Right ventricle myocardium inferior (tissue), 1 donor: ENCODE measurements around the gene RBM23. TPM values are rescaled to one million over a fixed set of nuclear protein-coding genes. Genes with fewer than 3 reads are reported as not detected.
"Not testable (repeated sequence)": the region's sequence is repeated elsewhere in the genome, so short reads cannot be mapped to it uniquely, and the experiment has no call there.

Experiments used
- ATAC-seq: fragments of 200-7000 bp; cut with Tn5 transposase; one replicate; pipeline ENCODE4 v1.9.1; 2020; ENCODE audit warnings: mild to moderate bottlenecking, moderate library complexity
- DNase-seq: peaks from one replicate; pipeline ENCODE4 v3.0.0; 2021; ENCODE audit errors: missing footprints
- intact Hi-C: fragments of 100-400 bp; cut with DNase I; formaldehyde crosslinking; loops from one replicate; pipeline ENCODE4 v1.11.0; 2022
- total RNA-seq: library from RNA; stranded (reverse); fragmentation: NEBNext Ultra II Directional; extraction: Animal tissue kit (Norgen Biotek cat#: 25700); gene quantifications from one replicate; pipeline ENCODE4 v1.2.1, GENCODE V29; 2021
- donor health status: DM: no; HTN: yes; CAD: no; lungs with severe emphysema.

The RBM23 gene
- total RNA-seq, 1 donor from 2014 or later, result 40.3 TPM

DNA sequence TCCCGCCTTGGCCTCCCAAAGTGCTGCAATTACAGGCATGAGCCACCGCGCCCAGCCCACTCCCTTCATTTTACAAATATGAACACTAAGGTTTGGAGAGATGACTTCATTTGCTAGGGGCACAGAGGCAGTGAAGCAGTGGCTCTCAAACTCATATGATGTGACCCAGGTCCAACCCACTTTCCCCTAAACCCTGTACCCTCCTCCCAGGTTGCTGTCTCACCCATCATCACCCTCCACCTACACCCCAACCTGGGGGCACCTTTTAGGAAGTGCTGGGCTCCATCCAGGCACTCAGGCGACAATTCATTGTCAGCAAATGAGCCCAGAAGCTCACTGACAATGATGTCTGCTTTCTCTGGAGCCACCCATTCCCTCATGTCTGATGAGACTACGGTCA lies 4.8 kb upstream of the RBM23 start:
- DNase-seq, result no peak
- no peak for ATAC-seq
- intact Hi-C loops, result no loop called here

DNA sequence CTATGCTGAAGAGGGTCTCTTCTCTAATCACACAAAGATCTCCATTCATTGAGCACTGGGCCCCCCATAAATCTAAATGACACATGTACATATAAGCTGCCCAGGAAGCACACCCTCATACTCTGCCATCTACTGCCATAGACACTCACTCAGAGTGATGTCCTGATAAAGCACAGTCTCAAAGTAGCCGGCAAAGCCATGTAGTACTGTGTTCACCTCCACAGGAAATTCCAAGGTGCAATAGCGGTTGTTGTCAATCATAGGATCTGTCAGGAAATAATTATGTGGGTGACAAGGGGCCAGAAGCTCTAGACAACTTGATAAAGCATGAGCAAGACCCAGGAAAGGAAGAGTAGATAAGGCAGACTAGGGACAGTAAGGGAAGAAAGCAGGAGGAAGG lies 3.3 kb upstream of the RBM23 start:
- ATAC-seq, result no peak
- DNase-seq, result no peak
- intact Hi-C loops, result no loop called here

DNA sequence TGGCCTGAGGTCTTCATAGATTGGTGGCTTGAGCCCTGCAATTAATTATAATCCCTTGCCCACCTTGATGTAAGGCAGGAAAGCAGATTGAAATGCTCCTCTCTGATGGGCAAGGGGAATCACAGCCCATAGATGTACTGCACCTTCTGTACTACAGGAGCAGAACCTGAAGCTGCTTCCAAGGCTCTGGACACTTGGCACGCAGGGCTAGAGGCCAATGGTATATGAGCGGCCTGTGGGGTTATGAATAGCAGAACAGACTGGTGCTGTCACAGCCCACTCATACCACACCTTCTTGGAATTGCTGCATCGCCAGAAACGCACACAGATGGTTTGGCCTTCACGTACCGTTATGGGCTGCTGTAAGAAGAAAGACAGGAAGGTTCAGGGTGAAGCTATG lies 1.7 kb upstream of the RBM23 start:
- no peak for DNase-seq
- peak; percentile 40 for ATAC-seq
- intact Hi-C loops, result no loop called here

DNA sequence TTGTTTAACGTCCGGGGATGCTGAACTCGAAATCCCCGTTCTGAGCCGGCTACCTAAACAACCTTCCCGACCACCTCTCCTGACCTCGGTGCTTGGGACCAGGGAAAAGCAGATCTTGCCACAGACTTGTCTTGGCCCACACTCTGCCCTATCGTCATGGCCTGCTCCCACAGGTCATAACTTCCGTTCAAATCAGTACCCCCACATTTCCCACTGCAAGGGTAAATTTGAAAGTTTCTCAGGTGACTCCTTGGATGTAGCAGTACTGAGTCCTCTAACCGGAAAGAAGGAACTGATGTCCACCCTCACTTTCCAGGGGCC lies 612 bp upstream of the RBM23 start:
- DNase-seq (no peak), ATAC-seq (peak; percentile 3)
- intact Hi-C loops, result loop anchor here (5.0 kb wide), 2 partner anchors 47 to 92 kb away; partner anchors contain the start of genes LRP10 and MRPL52

DNA sequence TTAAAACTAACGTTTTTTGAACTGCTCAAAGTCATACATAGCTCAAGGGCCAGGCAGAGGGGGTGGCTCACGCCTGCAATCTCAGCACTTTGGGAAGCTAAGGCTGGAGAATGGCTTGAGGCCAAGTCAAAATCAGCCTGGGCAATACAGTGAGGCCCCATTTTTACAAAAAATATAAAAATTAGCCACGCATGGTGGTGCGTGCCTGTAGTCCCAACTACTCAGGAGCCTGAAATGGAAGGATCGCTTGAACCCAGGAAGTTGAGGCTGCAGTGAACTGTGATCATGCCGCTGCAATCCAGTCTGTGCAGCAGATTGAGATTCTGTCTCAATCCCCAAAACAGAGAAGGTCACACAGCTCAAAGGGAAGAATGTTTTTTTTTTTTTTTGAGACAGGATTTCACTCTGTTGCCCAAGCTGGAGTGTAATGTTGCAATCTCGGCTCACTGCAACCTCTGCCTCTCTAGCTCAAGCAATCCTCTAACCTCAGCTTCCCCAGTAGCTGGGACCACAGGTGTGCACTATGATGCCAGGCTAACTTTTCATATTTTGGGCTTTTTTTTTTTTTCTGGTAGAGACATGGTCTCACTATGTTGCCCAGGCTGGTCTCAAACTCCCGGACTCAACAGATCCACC lies 2.9 kb downstream of the RBM23 start:
- DNase-seq (peak; percentile 69), ATAC-seq (no peak)
- intact Hi-C loops, result loop anchor here (5.0 kb wide), 2 partner anchors 44 to 89 kb away; partner anchors contain the start of genes LRP10 and MRPL52

DNA sequence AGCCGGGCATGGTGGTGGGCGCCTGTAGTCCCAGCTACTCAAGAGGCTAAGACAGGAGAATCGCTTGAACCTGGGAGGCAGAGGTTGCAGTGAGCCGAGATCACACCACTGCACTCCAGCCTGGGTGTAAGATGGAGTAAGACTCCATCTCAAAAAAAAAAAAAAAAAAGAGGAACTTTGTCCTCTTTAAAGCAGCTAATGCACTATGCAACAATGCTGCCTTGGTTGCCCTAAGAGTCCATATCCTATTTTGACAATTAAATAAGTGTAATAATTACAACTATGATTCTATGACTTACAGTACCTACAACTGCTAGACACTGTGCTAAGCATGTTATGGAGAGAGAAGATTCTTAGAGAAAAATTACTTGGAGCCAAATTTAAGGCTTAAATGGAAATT lies 4.1 kb downstream of the RBM23 start:
- not testable (repeated sequence) for ATAC-seq, DNase-seq
- intact Hi-C loops, result loop anchor here (5.0 kb wide), 2 partner anchors 43 to 88 kb away; partner anchors contain the start of genes LRP10 and MRPL52

DNA sequence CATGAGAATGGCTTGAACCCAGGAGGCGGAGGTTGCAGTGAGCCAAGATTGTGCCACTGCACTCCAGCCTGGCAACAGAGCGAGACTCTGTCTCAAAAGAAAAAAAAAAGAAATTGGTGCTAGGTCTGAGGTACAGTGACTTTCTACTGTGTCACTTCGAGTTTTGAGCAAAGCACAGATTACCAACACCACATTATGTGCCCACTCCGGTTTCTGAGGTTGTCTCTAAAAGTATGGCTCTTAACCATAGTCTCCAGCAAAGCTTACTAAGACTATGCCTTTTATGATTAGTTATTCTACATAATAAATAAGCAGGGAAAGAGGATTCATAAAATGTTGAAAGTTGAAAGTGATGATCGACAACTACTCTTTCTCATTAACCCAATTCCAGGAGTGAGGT lies 8.0 kb downstream of the RBM23 start:
- DNase-seq (no peak), ATAC-seq (no peak)
- intact Hi-C loops, result no loop called here

DNA sequence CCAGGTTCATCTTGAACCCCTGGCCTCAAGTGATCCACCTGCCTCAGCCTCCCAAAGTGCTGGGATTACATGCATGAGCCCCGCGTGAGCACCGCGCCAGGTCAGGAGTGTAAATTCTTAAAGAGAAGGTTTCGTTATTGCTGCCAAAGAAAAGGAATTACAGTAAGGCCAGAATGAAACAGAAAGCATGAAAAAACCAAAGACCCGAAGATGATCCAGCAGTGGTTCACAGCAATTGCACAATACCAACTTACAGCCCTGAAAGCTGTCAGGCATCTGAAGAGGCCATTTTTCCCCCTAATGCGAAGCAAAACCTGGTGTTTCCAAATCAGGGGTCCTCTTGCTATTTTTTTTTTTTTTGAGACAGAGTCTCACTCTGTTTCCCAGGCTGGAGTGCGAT lies 10.3 kb downstream of the RBM23 start:
- ATAC-seq (no peak), DNase-seq (no peak)
- intact Hi-C loops, result no loop called here

DNA sequence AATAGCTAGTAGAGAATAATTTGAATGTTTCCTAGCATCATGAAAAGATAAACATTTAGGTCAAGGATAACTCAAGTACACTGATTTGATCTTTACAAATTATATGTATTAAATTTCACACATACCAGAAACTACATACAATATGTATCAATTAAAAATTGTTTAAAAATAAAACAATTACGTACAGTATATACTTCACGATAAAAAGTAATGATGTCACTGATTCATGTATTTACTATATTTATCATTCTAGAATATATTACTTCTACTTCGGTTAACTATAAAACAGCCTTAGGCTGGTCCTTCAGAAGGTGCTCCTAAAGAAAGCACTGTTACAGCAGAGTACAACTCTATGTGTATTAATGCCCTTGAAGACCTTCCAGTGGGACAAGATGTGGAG lies 11.5 kb downstream of the RBM23 start:
- ATAC-seq, result no peak
- DNase-seq, result no peak
- intact Hi-C loops, result no loop called here

DNA sequence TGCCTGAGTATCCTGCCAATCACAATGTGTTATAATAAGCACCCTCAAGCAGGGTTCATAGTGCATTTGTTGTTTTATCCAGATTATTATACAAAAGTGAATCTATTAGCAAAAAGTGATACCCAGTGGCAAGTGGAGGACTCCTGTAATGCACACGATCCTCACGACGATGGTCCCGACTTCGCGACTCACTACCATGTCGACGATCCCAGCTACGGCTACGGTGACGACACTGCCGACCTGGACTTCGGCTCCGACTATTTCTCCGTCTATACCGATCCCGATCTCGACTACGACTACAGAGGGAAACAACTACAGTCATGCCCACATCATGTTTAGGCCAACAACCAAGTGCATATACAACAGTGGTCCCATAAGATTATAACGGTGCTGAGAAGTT lies 12.9 kb downstream of the RBM23 start:
- intact Hi-C loops, result no loop called here
- no peak for ATAC-seq
- DNase-seq, result no peak

DNA sequence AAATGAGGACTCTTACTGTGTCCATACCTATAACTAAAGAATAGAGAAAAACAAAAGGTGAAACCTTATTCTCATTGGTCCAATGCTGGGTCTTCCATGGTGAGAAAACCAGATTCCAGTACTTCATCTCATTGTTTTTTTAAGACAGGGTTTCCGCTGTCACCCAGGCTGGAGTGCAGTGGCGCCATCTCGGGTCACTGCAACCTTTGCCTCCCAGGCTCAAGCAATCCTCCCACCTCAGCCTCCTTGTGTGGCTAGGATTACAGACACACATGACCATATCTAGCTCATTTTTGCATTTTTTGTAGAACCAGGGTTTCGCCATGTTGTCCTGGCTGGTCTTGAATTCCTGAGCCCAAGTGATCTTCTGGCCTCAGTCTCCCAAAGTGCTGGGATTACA lies 13.3 kb downstream of the RBM23 start:
- DNase-seq, result no peak
- ATAC-seq, result no peak
- intact Hi-C loops, result no loop called here

DNA sequence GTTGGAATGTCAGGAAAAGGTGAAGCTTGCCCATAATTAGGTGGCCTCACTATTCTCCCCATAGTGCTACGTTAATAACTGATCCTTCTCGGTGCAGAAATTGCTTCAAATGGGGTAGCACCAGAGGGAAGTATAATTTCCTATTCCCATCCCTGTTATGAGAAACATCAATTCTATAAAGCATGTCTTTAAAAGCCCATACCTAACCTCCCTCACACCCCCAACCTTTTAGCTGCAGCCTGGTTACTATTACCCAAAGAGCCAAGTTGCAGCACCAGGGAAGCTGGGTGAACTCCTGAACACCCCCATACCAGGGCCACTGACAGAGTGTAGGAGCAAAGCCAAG lies 15.2 kb downstream of the RBM23 start:
- DNase-seq, result no peak
- no peak for ATAC-seq
- intact Hi-C loops, result no loop called here

DNA sequence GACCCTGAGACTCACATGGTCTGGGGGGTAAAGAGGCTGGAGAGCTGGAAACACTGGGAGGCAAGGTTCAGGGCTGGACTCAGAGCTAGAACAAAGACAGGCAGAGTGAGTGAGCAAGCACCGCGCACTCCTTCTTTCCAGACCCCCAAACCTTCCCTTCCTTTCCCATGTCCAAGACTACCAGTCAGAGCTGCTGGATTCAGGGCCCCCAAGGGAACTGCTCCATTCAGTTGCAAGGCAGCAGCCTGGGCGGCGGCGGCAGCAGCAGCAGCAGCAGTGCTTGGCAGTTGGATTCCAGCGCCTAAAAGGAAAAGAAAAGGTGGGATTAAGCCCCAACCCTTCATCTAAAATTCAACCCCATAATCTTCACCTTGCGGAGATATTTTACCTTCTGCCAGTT lies 17.1 kb downstream of the RBM23 start:
- intact Hi-C loops, result loop anchor here (2.0 kb wide), 1 partner anchor 29 kb away; no protein-coding TSS in a partner anchor
- DNase-seq, result no peak
- no peak for ATAC-seq

DNA sequence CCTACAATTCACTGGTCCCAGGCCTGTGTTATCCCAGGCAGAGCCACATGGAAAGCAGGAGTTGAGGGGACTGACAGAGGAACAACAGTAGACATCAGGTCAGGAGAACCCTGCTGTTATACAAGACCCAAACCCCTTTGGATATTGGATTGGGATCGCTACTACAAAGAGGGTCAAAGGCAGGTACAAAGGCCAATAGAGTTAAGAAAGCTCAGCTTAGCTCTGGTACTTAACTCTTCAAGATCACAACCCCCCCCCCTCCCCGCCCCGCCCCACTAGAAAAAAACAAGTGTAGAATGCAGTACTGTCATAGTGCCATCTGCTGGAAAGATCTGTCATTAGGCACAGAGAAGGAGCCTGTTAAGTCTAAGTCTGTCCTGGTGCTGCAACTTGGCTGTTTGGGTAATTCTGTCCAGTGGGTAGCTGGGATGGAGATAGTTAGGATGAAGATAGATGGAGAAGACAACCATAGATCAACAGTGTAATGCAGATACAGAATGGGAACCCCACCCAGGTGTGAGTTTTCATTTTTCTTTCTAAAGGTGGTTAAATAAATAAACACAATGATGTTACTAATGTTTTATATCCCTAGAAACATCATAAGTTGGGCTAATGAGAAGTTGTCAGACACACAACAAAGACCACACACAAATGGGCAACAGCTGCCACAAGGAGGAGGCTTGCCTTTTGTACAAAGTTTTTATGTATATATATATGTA lies 18.7 kb downstream of the RBM23 start:
- intact Hi-C loops, result loop anchor here (2.0 kb wide), 1 partner anchor 27 kb away; no protein-coding TSS in a partner anchor
- peak; percentile 59 for ATAC-seq

DNA sequence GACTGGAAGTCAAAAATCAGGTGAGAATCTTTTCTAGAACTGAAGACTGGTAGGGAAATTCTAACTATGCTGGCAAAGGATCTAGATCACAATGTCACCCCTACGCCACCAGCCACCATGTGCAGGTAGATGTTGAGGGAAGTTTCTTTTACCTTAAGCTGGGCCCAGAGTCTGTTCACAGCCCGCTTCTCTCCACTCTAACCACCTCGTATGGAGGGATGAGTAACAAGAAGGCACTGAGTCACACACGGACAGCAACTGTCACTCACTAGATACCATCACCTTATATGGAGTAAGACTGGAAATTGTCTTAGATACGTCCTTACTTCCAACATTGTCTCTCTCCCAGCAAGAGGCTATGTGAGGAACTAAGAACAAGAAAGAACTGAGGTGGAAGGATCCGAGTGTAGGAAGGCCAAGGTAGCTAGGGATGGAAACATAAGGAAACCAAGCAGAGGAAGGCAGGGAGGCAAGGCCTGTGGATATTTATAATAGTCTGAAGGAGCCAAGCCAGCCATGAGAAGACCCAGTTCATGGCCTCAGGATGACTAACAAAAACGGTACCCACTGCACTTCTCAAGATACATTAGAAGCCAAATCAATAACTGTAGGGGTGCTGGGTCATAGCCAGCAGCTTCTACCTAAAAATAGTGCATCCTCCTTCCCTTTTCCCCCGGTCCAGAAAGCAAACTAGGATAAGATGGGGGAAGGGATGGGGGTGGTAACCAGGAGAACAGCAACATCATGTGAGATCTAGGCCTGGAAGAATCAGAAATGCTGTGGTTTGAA lies 20.5 kb downstream of the RBM23 start:
- DNase-seq (no peak), ATAC-seq (no peak)
- intact Hi-C loops, result no loop called here

More for the DNA sequence above, 18.7 kb downstream of the RBM23 start:
- DNase-seq, result no peak

DNA sequence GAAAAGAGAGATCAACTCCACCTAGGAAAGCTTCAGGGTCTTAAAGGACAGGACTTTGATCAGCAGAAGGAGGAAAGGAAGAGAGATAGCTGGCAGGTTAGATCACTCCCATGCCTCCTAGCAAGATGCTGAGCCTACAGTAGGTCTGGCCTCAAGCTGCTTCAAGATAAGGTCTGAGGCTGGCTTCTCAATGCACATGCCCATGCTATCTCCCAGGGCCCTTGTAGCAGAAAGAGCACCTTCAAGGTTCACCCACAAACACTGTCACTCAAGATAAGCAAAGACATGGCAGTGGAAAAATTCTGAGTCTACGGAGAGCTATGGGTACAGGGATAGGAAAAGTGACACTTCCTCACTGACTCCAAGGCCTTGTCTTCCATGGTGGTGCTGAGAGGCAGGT lies 21.6 kb downstream of the RBM23 start:
- DNase-seq (no peak), ATAC-seq (no peak)
- intact Hi-C loops, result no loop called here

DNA sequence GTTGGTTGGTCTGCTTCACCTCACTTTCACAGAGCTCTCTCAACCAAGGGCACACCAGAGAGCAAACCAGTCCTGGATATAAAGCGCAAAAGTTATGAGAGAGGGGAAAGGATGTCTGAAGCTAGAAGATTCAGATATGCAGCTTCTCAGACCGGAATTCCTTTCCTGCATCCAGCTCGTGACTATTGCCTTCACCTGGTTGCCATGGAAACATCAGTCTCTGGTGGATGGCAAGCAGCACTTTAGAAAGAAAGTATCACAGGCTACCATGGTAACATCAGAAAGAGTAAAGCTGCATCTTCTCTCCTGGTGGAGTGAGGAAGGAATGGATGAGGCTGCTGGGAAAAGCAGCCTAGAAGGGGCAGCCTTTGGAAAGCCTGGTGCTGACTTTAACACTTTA lies 22.2 kb downstream of the RBM23 start:
- ATAC-seq, result no peak
- intact Hi-C loops, result no loop called here
- DNase-seq, result no peak

DNA sequence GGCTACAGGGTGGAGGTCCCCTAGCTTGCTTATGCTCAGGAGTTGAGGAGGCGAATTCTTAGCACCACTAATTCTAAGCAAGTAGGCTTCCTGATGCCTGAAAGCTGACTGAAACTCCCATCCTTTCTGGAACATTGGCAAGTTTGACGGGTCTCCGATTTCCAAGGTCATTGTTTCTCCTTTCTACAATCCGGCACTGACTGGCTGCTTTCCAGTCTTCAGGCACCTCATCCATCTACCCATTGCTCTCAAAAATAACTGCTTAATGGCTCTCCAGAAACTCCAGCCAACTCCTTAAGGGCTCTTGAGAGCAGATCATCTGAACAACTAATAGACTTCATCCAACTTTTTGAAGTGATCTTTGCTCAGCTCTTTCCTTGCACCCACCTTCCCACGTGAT lies 22.6 kb downstream of the RBM23 start:
- ATAC-seq (no peak), DNase-seq (no peak)
- intact Hi-C loops, result no loop called here

DNA sequence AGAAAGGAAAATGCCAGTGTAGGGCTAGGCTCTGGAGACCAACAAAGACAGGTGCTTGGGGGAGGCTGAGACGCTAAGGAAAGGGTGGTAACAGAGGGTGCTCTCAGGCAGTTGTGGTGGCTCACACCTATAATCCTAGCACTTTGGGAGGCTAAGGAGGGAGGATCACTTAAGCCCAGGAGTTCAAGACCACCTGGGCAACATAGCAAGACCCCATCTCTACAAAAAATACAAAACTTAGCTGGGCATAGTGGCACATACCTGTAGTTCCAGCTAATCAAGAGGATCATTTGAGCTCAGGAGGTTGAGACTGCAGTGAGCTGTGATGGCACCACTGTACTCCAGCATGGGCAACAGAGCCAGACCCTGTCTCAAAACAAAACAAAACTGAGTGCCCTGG lies 23.5 kb downstream of the RBM23 start:
- DNase-seq, result no peak
- no peak for ATAC-seq
- intact Hi-C loops, result no loop called here

DNA sequence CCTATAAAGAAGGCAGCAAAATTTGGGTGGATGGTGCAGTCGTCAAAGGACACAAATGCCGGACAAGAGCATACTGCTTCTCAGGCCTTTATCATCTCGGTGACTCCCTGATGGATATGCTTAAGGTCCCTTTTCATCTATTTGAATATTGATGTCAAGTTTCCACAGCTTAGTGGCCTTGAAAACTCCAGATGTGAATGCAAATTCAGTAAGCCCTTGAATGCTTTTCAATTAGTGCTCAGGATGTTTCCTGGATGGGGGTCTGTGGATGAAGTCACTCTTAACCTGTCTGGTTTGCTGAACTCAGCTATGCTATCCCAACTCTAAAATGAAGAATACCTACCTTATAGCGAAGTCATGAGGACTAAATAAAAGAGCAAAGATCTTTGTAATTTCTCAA lies 25.2 kb downstream of the RBM23 start:
- no peak for DNase-seq
- intact Hi-C loops, result no loop called here
- no peak for ATAC-seq
